ENCODE measurements around the gene SWSAP1.
A peak's percentile ranks its signal among the peaks of the same experiment; 100 is the strongest.
"Not testable (repeated sequence)": the region's sequence is repeated elsewhere in the genome, so short reads cannot be mapped to it uniquely, and the experiment has no call there.

The SWSAP1 gene

GRCh38 chr19:11377237-11377636 is 2.8 kb downstream of the SWSAP1 start:
- Histone ChIP-seq H3F3A (ENCODE audit: low read depth) (no peaks in the 10 kb centered on the region), H3K4me3 (ENCODE audit: low read length, poor library complexity, severe bottlenecking) (peak overlapping the region; percentile 90), H2AFZ (ENCODE audit: low read length) (peak overlapping the region; percentile 72; the same call in 1 of the 2 replicates), H4K20me1 (ENCODE audit: insufficient read depth, low read length, poor library complexity, severe bottlenecking) (peaks cover 5% of the 10 kb centered on the region), H3K79me2 (ENCODE audit: insufficient read depth, low read length) (peaks cover 20% of the 10 kb centered on the region; the same call in 1 of the 2 replicates), H3K4me1 (ENCODE audit: insufficient read depth, low read length, poor library complexity, severe bottlenecking) (peaks cover 33% of the 10 kb centered on the region), H3K4me2 (ENCODE audit: low read depth, low read length, poor library complexity, severe bottlenecking) (peak overlapping the region; percentile 92), H3K36me3 (ENCODE audit: insufficient read depth, low read length) (no peaks in the 10 kb centered on the region), H3K9me2 (replicated peaks; ENCODE audit: low read depth, low read length) (no peaks in the 10 kb centered on the region), H3K27me3 (ENCODE audit: insufficient read depth, low read length, poor library complexity, severe bottlenecking) (no peaks in the 10 kb centered on the region), H3K9me3 (ENCODE audit: insufficient read depth, low read depth, low read length) (no peaks in the 10 kb centered on the region), H3K9ac (ENCODE audit: low read depth, low read length, poor library complexity, severe bottlenecking) (peak overlapping the region; percentile 93)
- TF ChIP-seq CTCF (conservative IDR thresholded peaks at IDR 0.05; ENCODE audit: low read length) (no peak), EZH2phosphoT487 (IDR thresholded peaks at IDR 0.05; ENCODE audit: borderline replicate concordance) (no peak)

- Histone ChIP-seq H3K9me3 (ENCODE audit: insufficient read depth, low read depth, low read length) (no peaks in the 10 kb centered on the region), H3K4me3 (ENCODE audit: low read length, poor library complexity, severe bottlenecking) (peak overlapping the region; percentile 90), H4K20me1 (ENCODE audit: insufficient read depth, low read length, poor library complexity, severe bottlenecking) (peaks cover 5% of the 10 kb centered on the region), H3K27me3 (ENCODE audit: insufficient read depth, low read length, poor library complexity, severe bottlenecking) (no peaks in the 10 kb centered on the region), H3K4me2 (ENCODE audit: low read depth, low read length, poor library complexity, severe bottlenecking) (peak overlapping the region; percentile 92), H3K4me1 (ENCODE audit: insufficient read depth, low read length, poor library complexity, severe bottlenecking) (peaks cover 34% of the 10 kb centered on the region), H3K9me2 (replicated peaks; ENCODE audit: low read depth, low read length) (no peaks in the 10 kb centered on the region), H3K9ac (ENCODE audit: low read depth, low read length, poor library complexity, severe bottlenecking) (no peak overlapping the region), H3K79me2 (ENCODE audit: insufficient read depth, low read length) (peaks cover 20% of the 10 kb centered on the region; the same call in 1 of the 2 replicates), H3F3A (ENCODE audit: low read depth) (no peaks in the 10 kb centered on the region), H2AFZ (ENCODE audit: low read length) (no peak overlapping the region), H3K36me3 (ENCODE audit: insufficient read depth, low read length) (no peaks in the 10 kb centered on the region)
- TF ChIP-seq CTCF (conservative IDR thresholded peaks at IDR 0.05; ENCODE audit: low read length) (no peak), EZH2phosphoT487 (IDR thresholded peaks at IDR 0.05; ENCODE audit: borderline replicate concordance) (no peak)
Measured at GRCh38 chr19:11377756-11378155, 3.3 kb downstream of the SWSAP1 start.

- no peak overlapping the region for H3K4me3 ChIP-seq (ENCODE audit: low read length, poor library complexity, severe bottlenecking)
- H3K79me2 ChIP-seq (ENCODE audit: insufficient read depth, low read length), result peaks cover 20% of the 10 kb centered on the region; the same call in 1 of the 2 replicates
- H3F3A ChIP-seq (ENCODE audit: low read depth), result no peaks in the 10 kb centered on the region
- no peaks in the 10 kb centered on the region for H3K36me3 ChIP-seq (ENCODE audit: insufficient read depth, low read length)
- H3K27me3 ChIP-seq (ENCODE audit: insufficient read depth, low read length, poor library complexity, severe bottlenecking), result no peaks in the 10 kb centered on the region
- no peak overlapping the region for H2AFZ ChIP-seq (ENCODE audit: low read length)
- H4K20me1 ChIP-seq (ENCODE audit: insufficient read depth, low read length, poor library complexity, severe bottlenecking), result peaks cover 11% of the 10 kb centered on the region
- H3K4me1 ChIP-seq (ENCODE audit: insufficient read depth, low read length, poor library complexity, severe bottlenecking), result peaks cover 38% of the 10 kb centered on the region
- no peak overlapping the region for H3K4me2 ChIP-seq (ENCODE audit: low read depth, low read length, poor library complexity, severe bottlenecking)
- H3K9me2 ChIP-seq (replicated peaks; ENCODE audit: low read depth, low read length), result no peaks in the 10 kb centered on the region
- no peaks in the 10 kb centered on the region for H3K9me3 ChIP-seq (ENCODE audit: insufficient read depth, low read depth, low read length)
- peak; percentile 73 for TF ChIP-seq CTCF (conservative IDR thresholded peaks at IDR 0.05; ENCODE audit: low read length)
- no peak for TF ChIP-seq EZH2phosphoT487 (IDR thresholded peaks at IDR 0.05; ENCODE audit: borderline replicate concordance)
- H3K9ac ChIP-seq (ENCODE audit: low read depth, low read length, poor library complexity, severe bottlenecking), result no peak overlapping the region
Measured at GRCh38 chr19:11378319-11379189, 4.1 kb downstream of the SWSAP1 start.

GRCh38 chr19:11379269-11379845 is 4.9 kb downstream of the SWSAP1 start:
- H4K20me1 ChIP-seq (ENCODE audit: insufficient read depth, low read length, poor library complexity, severe bottlenecking); H2AFZ ChIP-seq (ENCODE audit: low read length); H3K9ac ChIP-seq (ENCODE audit: low read depth, low read length, poor library complexity, severe bottlenecking); H3K9me3 ChIP-seq (ENCODE audit: insufficient read depth, low read depth, low read length); H3K4me2 ChIP-seq (ENCODE audit: low read depth, low read length, poor library complexity, severe bottlenecking); H3K9me2 ChIP-seq (replicated peaks; ENCODE audit: low read depth, low read length); H3K36me3 ChIP-seq (ENCODE audit: insufficient read depth, low read length); H3K27me3 ChIP-seq (ENCODE audit: insufficient read depth, low read length, poor library complexity, severe bottlenecking); H3K4me3 ChIP-seq (ENCODE audit: low read length, poor library complexity, severe bottlenecking); H3F3A ChIP-seq (ENCODE audit: low read depth): not testable (repeated sequence)
- Histone ChIP-seq H3K4me1 (ENCODE audit: insufficient read depth, low read length, poor library complexity, severe bottlenecking) (peaks cover 36% of the 10 kb centered on the region), H3K79me2 (ENCODE audit: insufficient read depth, low read length) (peaks cover 15% of the 10 kb centered on the region; the same call in 1 of the 2 replicates)

Measured in Loucy (cell line).